ENCODE results near the gene INIP.

Gene INIP

DNA sequence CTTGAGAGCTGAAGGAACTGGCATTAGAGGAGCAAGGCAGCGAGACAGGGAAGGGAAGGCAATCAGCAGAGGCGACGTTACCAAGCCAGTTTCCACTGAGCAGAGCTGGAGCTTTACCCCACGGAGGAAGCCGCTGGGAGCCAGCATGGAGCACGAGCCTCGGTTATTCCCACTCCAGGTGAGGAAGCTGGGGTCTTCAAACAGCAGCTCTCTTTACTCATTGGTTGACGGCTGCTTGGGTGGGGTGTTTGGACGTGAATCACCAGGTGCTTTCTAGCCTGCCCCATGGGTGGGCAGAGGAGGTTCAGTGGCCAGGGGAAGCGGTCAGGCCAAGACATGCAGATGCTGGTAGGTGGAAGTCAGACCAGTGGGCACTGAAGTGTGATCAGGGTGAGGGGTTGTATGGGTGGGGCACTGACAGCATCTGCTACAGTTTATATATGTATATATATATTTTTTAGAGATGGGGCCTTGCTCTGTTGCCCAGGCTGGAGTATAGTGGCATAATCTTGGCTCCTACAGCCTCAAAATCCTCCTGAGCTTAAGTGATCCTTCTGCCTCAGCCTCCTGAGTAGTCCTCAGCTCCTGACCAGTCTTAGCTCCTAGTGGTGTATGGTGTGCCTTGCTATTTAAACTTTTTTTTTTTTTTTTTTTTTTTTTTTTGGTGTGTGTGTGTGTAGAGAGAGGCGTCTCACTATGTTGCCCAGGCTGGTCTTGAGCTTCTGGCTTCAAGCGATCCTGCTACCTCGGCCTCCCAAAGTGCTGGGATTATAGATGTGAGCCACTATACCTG is 45.0 kb upstream of the INIP start:
- no peak overlapping the region for H3K9ac ChIP-seq (ENCODE audit: low read depth, low read length, poor library complexity)
- H3K14ac ChIP-seq (ENCODE audit: low read length), result no peak overlapping the region
- no peak overlapping the region for H3K4me3 ChIP-seq (ENCODE audit: low read length in 2 of 2)
- H3K4me1 ChIP-seq (ENCODE audit: control insufficient read depth in 2 of 2, insufficient read depth in 1 of 2, low read depth in 1 of 2, low read length in 2 of 2), result peaks cover 0 to 6% of the 10 kb centered on the region in 2 donors
- no CpG with 5 or more reads among the region's 13 CpGs for WGBS, 2 donors (ENCODE audit: extremely low coverage in 2 of 2, insufficient read length in 2 of 2, insufficient replicate concordance in 1 of 2)
- no peak overlapping the region for H3K4me2 ChIP-seq (ENCODE audit: insufficient read depth, low read length, poor library complexity, severe bottlenecking)
- H4K8ac ChIP-seq (ENCODE audit: low read depth, low read length), result no peak overlapping the region
- no peak overlapping the region for H4K91ac ChIP-seq (ENCODE audit: low read depth, low read length, poor library complexity)
- no peak overlapping the region for H2BK120ac ChIP-seq (ENCODE audit: low read depth, low read length)
- no peak for DNase-seq (ENCODE audit: low spot score)
- H3K79me1 ChIP-seq (ENCODE audit: low read depth, low read length), result peaks cover 2% of the 10 kb centered on the region
- H3K9me3 ChIP-seq (replicated peaks in 1 of 2; ENCODE audit: control insufficient read depth in 2 of 2, insufficient read depth in 1 of 2, low read depth in 1 of 2, low read length in 2 of 2), result peaks cover 0 to 9% of the 10 kb centered on the region in 2 donors
- H2AFZ ChIP-seq (ENCODE audit: low read length), result no peak overlapping the region
- no peaks in the 10 kb centered on the region for H3K27me3 ChIP-seq (ENCODE audit: control insufficient read depth in 3 of 3, insufficient read depth in 3 of 3, low read depth in 1 of 3, low read length in 3 of 3)
- no peak overlapping the region for H3K27ac ChIP-seq (replicated peaks; ENCODE audit: low read length)
- H3K23ac ChIP-seq (ENCODE audit: low read depth, low read length, poor library complexity), result no peak overlapping the region
- H3K18ac ChIP-seq (ENCODE audit: low read length), result no peak overlapping the region
- no peak overlapping the region for H3K4ac ChIP-seq (ENCODE audit: low read length)
- no peak overlapping the region for H2AK5ac ChIP-seq (ENCODE audit: low read depth, low read length)
- no peak overlapping the region for H2BK5ac ChIP-seq (ENCODE audit: low read length)
- H2BK12ac ChIP-seq (ENCODE audit: low read length), result no peak overlapping the region
- peaks cover 0 to 2% of the 10 kb centered on the region in 2 donors for H3K36me3 ChIP-seq (replicated peaks in 1 of 2; ENCODE audit: control insufficient read depth in 2 of 2, insufficient read depth in 2 of 2, low read length in 2 of 2)
- H2BK15ac ChIP-seq (ENCODE audit: low read length), result no peak overlapping the region

DNA sequence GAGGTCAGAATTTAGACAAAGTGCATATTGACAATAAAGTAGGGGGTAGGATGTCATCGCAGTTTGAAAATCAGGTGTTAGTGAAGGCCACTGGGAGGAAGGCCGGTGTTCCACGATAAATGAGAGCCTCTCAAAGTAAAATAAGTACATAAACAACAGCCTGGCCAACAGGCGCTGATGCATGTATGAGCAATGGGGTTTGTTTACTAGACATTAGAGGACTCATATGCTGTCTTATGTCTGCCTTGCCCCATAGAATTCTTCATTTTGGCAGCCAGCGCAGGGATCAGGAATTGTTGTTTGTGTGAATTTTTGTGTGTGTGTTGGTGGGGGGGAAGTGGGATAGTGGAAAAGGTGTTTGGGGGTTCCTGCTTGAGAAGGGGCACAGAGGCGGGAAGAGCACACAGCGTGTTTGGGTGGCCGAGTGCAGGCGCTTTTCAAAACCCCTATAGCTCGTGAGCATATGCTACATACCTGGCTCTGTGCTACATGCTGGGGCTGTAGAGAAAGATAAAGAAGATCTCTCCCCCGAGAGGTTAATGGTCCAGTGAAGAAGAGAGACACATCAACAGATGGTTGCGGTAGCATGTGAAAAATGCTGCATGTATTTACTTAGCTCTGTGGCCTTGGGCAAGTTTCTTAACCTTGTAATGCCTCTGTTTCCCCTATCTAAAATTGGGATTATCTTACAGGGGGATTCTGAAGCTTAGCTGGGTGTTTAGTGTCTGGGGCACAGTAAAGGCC is 44.2 kb upstream of the INIP start:
- no peak overlapping the region for H3K18ac ChIP-seq (ENCODE audit: low read length)
- no peak overlapping the region for H3K14ac ChIP-seq (ENCODE audit: low read length)
- no peak overlapping the region for H4K8ac ChIP-seq (ENCODE audit: low read depth, low read length)
- no peak overlapping the region for H3K4ac ChIP-seq (ENCODE audit: low read length)
- H3K79me1 ChIP-seq (ENCODE audit: low read depth, low read length), result peaks cover 2% of the 10 kb centered on the region
- H2BK12ac ChIP-seq (ENCODE audit: low read length), result no peak overlapping the region
- peaks cover 0 to 6% of the 10 kb centered on the region in 2 donors for H3K4me1 ChIP-seq (ENCODE audit: control insufficient read depth in 2 of 2, insufficient read depth in 1 of 2, low read depth in 1 of 2, low read length in 2 of 2)
- H3K27ac ChIP-seq (replicated peaks; ENCODE audit: low read length), result no peak overlapping the region
- no peak overlapping the region for H2BK120ac ChIP-seq (ENCODE audit: low read depth, low read length)
- no peak for DNase-seq (ENCODE audit: low spot score)
- H3K36me3 ChIP-seq (replicated peaks in 1 of 2; ENCODE audit: control insufficient read depth in 2 of 2, insufficient read depth in 2 of 2, low read length in 2 of 2), result no peaks in the 10 kb centered on the region
- no peak overlapping the region for H2AK5ac ChIP-seq (ENCODE audit: low read depth, low read length)
- no peak overlapping the region for H2AFZ ChIP-seq (ENCODE audit: low read length)
- no peak overlapping the region for H2BK15ac ChIP-seq (ENCODE audit: low read length)
- no peak overlapping the region for H3K23ac ChIP-seq (ENCODE audit: low read depth, low read length, poor library complexity)
- no peak overlapping the region for H3K9ac ChIP-seq (ENCODE audit: low read depth, low read length, poor library complexity)
- H3K9me3 ChIP-seq (replicated peaks in 1 of 2; ENCODE audit: control insufficient read depth in 2 of 2, insufficient read depth in 1 of 2, low read depth in 1 of 2, low read length in 2 of 2), result peaks cover 0 to 9% of the 10 kb centered on the region in 2 donors
- no peaks in the 10 kb centered on the region for H3K27me3 ChIP-seq (ENCODE audit: control insufficient read depth in 3 of 3, insufficient read depth in 3 of 3, low read depth in 1 of 3, low read length in 3 of 3)
- H3K4me2 ChIP-seq (ENCODE audit: insufficient read depth, low read length, poor library complexity, severe bottlenecking), result no peak overlapping the region
- no peak overlapping the region for H3K4me3 ChIP-seq (ENCODE audit: low read length in 2 of 2)
- H4K91ac ChIP-seq (ENCODE audit: low read depth, low read length, poor library complexity), result no peak overlapping the region
- no CpG with 5 or more reads among the region's 12 CpGs for whole genome bisulfite sequencing, 2 donors (ENCODE audit: extremely low coverage in 2 of 2, insufficient read length in 2 of 2, insufficient replicate concordance in 1 of 2)
- H2BK5ac ChIP-seq (ENCODE audit: low read length), result no peak overlapping the region

DNA sequence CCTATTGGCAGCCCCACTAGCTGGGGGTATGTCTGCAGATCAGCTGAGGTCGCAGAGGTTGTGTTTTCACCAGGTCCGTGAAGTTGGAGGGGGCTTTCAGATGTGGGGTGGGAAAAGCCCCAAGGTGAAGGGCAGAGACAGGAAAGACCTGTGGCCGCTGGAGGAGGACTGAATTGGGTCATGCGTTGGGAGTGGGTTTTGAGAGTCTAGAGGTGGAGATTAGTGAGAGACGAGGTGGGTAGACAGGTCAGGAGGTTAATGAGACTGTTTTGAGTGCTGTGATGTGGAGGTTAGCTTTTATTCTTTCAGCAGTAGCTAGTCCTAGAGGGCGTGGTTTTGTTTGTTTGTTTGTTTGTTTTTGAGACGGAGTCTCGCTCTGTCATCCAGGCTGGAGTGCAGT is 42.9 kb upstream of the INIP start:
- Histone ChIP-seq H2BK5ac (ENCODE audit: low read length) (no peak overlapping the region), H3K79me1 (ENCODE audit: low read depth, low read length) (peaks cover 2% of the 10 kb centered on the region), H2BK15ac (ENCODE audit: low read length) (no peak overlapping the region), H3K27me3 (ENCODE audit: control insufficient read depth in 3 of 3, insufficient read depth in 3 of 3, low read depth in 1 of 3, low read length in 3 of 3) (no peaks in the 10 kb centered on the region), H3K23ac (ENCODE audit: low read depth, low read length, poor library complexity) (no peak overlapping the region), H3K14ac (ENCODE audit: low read length) (no peak overlapping the region), H4K91ac (ENCODE audit: low read depth, low read length, poor library complexity) (no peak overlapping the region), H3K4ac (ENCODE audit: low read length) (no peak overlapping the region), H2BK12ac (ENCODE audit: low read length) (no peak overlapping the region), H3K27ac (replicated peaks; ENCODE audit: low read length) (no peak overlapping the region), H2AK5ac (ENCODE audit: low read depth, low read length) (no peak overlapping the region), H3K36me3 (replicated peaks in 1 of 2; ENCODE audit: control insufficient read depth in 2 of 2, insufficient read depth in 2 of 2, low read length in 2 of 2) (no peaks in the 10 kb centered on the region), H3K4me3 (ENCODE audit: low read length in 2 of 2) (no peak overlapping the region), H2BK120ac (ENCODE audit: low read depth, low read length) (no peak overlapping the region), H3K9me3 (replicated peaks in 1 of 2; ENCODE audit: control insufficient read depth in 2 of 2, insufficient read depth in 1 of 2, low read depth in 1 of 2, low read length in 2 of 2) (no peaks in the 10 kb centered on the region), H3K18ac (ENCODE audit: low read length) (no peak overlapping the region), H3K4me2 (ENCODE audit: insufficient read depth, low read length, poor library complexity, severe bottlenecking) (no peak overlapping the region), H2AFZ (ENCODE audit: low read length) (no peak overlapping the region), H3K9ac (ENCODE audit: low read depth, low read length, poor library complexity) (no peak overlapping the region), H3K4me1 (ENCODE audit: control insufficient read depth in 2 of 2, insufficient read depth in 1 of 2, low read depth in 1 of 2, low read length in 2 of 2) (peaks cover 0 to 6% of the 10 kb centered on the region in 2 donors), H4K8ac (ENCODE audit: low read depth, low read length) (no peak overlapping the region)
- WGBS, 2 donors (ENCODE audit: extremely low coverage in 2 of 2, insufficient read length in 2 of 2, insufficient replicate concordance in 1 of 2), result 100% methylated on average over 1 of the region's 8 CpGs; no CpG with 5 or more reads in 1 of the 2 donors
- DNase-seq (ENCODE audit: low spot score), result no peak

DNA sequence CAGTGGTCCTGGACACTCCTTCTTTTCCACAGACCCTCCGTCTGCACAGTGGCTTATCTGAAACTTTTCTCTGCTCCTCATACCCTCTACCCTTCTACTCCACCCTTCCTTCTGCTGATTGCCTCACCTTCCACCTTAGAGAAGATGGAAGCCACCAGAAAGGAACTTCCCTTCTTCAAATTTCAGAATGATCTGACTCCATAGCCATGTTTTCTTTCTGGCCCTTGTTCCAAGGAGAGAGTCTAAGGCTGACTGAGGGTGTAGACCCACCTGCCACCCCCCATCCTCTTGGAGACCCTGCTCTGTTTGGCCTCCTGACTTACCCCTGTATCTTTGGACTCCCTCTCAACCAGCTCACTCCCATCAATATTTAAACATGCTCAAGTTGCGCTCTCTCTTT is 40.0 kb upstream of the INIP start:
- Histone ChIP-seq H3K4ac (ENCODE audit: low read length) (no peak overlapping the region), H3K14ac (ENCODE audit: low read length) (no peak overlapping the region), H3K79me1 (ENCODE audit: low read depth, low read length) (peaks cover 2% of the 10 kb centered on the region), H3K23ac (ENCODE audit: low read depth, low read length, poor library complexity) (no peak overlapping the region), H3K36me3 (replicated peaks in 1 of 2; ENCODE audit: control insufficient read depth in 2 of 2, insufficient read depth in 2 of 2, low read length in 2 of 2) (no peaks in the 10 kb centered on the region), H3K27me3 (ENCODE audit: control insufficient read depth in 3 of 3, insufficient read depth in 3 of 3, low read depth in 1 of 3, low read length in 3 of 3) (no peaks in the 10 kb centered on the region), H3K27ac (replicated peaks; ENCODE audit: low read length) (no peak overlapping the region), H3K9ac (ENCODE audit: low read depth, low read length, poor library complexity) (no peak overlapping the region), H4K8ac (ENCODE audit: low read depth, low read length) (no peak overlapping the region), H3K9me3 (replicated peaks in 1 of 2; ENCODE audit: control insufficient read depth in 2 of 2, insufficient read depth in 1 of 2, low read depth in 1 of 2, low read length in 2 of 2) (no peaks in the 10 kb centered on the region), H2BK15ac (ENCODE audit: low read length) (no peak overlapping the region), H3K18ac (ENCODE audit: low read length) (no peak overlapping the region), H2BK12ac (ENCODE audit: low read length) (no peak overlapping the region), H4K91ac (ENCODE audit: low read depth, low read length, poor library complexity) (no peak overlapping the region), H2BK120ac (ENCODE audit: low read depth, low read length) (no peak overlapping the region), H2BK5ac (ENCODE audit: low read length) (no peak overlapping the region), H3K4me3 (ENCODE audit: low read length in 2 of 2) (no peak overlapping the region), H3K4me1 (ENCODE audit: control insufficient read depth in 2 of 2, insufficient read depth in 1 of 2, low read depth in 1 of 2, low read length in 2 of 2) (peaks cover 0 to 4% of the 10 kb centered on the region in 2 donors), H2AK5ac (ENCODE audit: low read depth, low read length) (no peak overlapping the region), H3K4me2 (ENCODE audit: insufficient read depth, low read length, poor library complexity, severe bottlenecking) (no peak overlapping the region), H2AFZ (ENCODE audit: low read length) (no peak overlapping the region)
- no peak for DNase-seq (ENCODE audit: low spot score)
- WGBS, 2 donors (ENCODE audit: extremely low coverage in 2 of 2, insufficient read length in 2 of 2, insufficient replicate concordance in 1 of 2), result no CpG with 5 or more reads among the region's 2 CpGs
